Esophagus mucosa (tissue), 1 donor: ENCODE data around the gene GNGT1. TPM values are rescaled to one million over a fixed set of nuclear protein-coding genes. Genes with fewer than 3 reads are reported as not detected.

Experiments
- ATAC-seq: fragments of 200-7000 bp; cut with Tn5 transposase; one replicate; pipeline ENCODE4 v1.9.1; 2020
- total RNA-seq: library from RNA; stranded (reverse); gene quantifications from one replicate; pipeline ENCODE4 v1.2.4, GENCODE V29; 2023
- donor health status: DM: yes; HTN: yes; CAD: no.

Gene GNGT1
- total RNA-seq: 0.08 TPM

DNA sequence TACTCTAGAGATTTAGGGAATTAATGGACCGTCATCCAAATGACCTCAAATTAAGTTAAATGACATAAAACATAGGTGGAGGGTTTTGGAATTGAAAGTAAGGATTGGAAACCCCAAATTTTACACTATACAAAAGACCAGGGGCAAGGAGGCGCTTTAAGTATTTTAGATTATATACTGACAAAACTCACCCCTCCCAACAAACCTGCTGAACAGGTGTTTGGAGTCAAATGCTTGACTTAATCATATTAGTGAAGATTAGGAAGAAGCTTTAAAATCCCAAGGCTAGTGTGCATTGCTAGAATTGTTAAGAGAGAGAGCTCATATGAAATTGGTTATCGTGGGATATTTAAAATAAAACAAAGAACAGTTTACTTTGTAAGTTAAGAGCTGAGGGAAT is at the start of gene GNGT1:
Gene GNGT1, plus strand, starts transcription at position 301 of the 400 bp plus-strand sequence. CDS start 180 bp downstream, outside the sequence.
- no peak for ATAC-seq

DNA sequence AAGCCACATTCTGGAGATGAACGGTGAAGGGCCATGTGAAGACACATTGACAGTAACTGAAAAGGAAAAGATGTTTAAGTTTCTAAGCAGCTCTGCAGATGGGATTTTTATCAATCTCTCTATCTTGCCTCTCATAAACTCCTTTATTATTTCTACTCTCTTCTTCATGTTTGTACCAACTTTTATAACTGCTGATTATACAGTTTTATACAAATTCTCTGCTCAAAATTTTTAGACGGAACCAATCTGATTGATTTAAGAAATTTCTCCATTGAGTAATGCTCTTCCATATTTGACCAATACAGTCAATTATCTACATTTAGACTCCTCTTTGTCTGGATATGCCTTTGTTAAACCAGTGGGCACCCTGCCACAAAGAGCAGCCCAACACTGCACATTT is 47.5 kb upstream of the GNGT1 start:
- ATAC-seq: no peak

DNA sequence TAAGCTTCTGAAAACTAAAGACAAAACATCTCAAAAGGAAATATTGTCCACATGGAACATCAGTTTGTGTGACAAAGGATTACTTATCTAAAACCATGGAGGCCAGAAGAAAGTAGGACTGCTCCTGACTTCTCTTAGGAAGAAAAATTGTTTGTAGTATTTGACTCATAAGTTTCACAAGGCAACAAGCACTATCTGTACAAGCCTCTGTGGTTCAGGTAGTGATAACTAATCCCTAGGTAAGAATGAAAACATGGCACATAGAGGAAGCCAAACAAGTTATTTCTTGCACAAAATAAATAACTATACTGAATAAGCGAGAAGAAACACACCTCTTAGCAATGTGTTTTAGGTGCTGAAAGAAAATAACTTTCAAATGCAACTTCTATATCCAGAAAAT is 46.1 kb upstream of the GNGT1 start:
- ATAC-seq: no peak

DNA sequence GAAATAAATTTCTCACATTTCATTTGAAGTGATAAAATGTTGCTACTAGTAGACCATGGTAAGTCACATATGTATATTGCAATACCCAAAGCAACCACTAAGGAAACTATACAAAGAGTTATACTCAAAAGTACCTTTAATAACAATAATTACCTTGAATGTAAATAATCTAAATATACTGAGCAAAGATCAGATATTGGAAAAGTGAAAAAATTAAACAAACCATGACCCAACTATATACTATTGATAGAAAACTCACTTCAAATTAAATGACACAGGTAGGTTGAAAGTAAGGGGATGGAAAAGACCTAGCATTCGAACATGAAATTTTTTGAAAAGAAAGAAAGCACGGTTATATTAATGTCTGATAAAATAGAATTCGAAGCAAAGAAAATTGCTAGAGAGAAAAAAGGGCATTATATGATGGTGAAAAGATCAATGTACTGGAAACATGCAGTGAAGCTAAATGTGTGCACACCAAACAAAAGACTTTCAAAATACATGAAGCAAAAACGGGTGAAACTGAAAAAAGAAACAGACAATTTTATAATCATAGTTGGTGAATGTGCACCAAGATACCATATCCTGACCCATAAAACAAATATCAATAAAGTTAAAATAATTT is 44.9 kb upstream of the GNGT1 start:
- no peak for ATAC-seq

DNA sequence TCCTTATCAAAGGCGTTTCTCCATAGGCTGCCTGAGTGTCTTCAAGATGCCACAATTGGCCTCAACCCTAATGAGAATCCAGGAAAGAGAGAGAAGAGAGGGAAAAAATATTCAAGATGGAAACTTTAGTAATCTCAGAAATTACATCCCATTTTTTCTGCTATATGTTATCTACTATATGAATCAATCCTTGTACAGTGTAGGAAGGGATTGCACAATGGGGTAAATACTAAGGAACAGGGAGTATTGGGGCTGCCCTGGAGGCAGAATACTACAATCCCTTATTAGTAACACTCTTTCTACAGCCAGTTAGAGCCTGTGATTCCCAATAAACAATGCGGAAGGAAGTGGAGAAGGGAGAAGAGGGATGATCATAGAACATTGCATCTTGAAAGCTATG is 43.7 kb upstream of the GNGT1 start:
- ATAC-seq: no peak

DNA sequence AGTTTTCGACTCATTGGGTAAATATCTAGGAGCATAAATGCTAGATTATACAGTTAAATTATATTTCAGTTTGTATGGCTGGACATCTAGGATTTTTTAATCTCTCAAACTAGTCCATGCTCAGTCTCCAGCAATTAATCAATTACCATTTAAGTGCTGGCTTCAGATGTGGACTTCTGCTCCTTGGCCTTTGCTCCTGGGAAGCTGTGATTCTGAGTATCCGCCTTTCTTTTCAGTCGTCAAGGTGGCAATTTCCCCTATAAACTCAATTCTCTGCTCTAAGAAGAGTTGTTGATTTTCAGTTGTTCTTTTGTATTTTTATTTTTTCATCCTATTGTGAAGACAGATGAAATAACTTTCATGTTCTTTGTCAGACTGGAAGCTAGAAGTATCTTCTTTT is 39.5 kb upstream of the GNGT1 start:
- ATAC-seq: no peak

DNA sequence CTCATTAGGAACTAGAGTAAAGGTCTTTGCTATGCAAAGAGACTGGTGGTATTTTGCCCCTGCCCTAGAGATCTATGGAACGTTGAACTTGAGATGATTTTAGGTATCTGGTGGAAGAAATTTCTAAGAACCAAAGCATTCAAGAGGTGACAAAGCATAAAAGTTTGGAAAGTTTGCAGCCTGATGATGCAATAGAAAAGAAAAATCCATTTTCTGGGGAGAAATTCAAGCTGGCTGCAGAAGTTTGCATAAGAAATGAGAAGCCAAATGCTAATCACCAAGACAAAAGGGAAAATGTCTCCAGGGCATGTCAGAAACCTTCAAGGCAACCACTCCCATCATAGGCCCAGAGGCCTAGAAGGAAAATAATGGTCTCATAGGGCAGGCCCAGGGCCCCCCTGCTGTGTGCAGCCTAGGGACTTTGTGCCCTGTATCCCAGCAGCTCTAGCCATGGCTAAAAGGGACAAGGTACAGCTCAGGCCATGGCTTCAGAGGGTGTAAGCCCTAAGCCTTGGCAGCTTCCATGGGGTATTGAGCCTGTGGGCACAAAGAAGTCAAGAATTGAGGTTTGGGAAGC is 32.3 kb upstream of the GNGT1 start:
- ATAC-seq: no peak

DNA sequence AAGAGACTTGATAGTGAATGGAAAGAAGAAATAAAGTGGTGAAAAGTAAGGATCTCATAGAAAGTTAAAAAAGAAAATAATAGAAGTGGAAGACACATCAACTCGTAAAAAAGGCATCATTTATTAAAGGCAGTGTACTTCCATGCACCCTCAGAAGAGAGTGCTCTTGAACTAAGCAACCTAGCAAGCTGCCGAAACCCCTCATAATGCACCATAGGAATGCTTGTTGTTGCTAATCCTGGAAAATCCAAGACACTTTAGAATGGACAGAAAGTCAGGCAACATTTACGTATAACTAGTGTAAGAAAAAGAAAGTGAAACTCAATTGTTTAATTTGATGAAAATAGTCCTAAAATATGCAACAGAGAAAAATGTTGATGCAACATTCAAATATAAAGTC is 28.6 kb upstream of the GNGT1 start:
- ATAC-seq: no peak

DNA sequence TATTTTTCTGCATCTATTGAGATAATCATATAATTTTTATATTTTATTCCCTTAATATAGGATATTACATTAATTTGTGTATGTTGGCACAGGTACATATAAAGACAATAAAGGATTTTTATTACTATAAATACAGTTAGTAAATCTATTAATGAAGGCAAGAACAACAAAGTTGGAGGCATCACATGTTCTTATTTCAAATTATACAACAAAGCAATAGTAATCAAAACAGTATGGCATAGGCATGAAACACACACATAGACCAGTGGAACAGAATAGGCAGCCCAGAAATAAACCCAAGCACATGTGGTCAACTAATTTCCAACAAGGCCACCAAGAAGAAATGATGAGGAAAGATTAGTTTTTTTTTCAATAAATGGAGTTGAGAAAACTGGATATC is 27.0 kb upstream of the GNGT1 start:
- no peak for ATAC-seq

DNA sequence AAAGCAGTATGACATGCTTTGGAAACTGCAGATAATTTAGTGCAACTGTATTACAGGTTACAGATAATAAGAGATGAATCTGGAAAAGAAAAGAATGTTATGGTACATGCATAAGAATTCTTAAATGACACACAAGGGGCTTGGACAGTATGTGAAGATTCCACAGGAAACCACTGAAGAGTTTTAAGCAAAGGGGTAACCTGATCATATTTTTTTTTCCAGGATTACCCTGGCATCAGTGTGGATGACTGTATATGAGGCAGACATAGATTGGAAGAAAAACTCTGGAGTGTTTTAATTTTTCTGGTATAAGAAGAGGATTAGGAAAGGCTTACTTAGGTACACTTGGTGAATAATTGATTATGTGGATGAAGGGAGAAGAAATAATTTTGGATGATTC is 23.9 kb upstream of the GNGT1 start:
- no peak for ATAC-seq

DNA sequence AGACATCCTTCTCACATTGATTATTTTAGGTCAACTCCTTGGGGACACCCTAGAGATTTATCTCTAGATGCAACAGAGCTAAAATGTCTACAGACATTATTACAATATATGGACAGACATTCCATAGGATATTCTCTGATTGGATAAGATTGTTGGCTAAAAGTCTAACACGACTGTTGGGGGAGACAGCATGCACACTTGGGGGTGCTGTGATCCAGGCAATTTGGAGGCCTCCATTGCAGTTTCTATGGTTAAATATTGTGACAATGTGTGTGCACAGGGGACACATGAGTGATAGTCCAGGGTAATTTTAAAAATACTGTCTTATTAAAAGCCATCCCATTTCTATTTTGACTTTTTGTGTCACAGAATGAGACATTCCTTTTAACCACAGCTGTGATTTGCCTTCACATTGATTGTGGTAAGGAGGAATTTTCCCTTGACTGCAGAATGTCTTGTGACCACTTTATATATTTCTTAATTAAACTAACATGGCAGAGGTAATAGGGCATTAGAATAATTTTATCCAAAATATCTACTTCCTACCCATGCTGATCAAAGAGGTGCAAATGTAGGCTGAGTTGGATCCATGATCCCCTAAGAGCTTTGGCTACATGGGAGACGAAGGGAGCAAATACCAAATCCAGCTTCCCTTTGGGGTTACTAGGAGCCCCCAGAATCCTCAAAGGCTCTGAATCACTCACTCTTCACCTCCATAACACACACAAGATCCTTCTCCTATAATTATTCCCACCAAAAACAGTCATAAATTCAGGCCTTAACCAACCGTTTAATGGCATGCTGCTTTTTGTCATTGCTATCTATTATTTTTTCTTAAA is 23.1 kb upstream of the GNGT1 start:
- ATAC-seq: no peak

DNA sequence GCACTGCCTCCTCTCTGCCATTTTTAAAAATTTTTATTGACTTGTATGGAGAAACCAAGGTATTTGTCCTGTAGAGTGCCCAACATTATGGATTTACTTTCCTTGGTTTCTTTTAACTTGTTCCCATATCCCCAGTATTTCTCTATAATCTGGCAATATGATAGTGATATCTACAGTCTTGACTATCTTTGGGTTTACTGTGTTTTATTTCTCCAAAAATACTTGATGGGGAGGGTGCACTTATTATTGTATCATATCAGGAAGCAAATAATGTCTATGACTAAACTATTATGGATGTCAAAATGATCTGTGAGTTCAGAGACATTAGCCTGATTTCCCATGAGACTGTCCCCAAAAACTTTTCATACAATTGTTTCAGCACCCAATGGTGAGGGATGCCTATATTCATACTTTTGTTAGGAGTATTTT is 22.4 kb upstream of the GNGT1 start:
- ATAC-seq: no peak

DNA sequence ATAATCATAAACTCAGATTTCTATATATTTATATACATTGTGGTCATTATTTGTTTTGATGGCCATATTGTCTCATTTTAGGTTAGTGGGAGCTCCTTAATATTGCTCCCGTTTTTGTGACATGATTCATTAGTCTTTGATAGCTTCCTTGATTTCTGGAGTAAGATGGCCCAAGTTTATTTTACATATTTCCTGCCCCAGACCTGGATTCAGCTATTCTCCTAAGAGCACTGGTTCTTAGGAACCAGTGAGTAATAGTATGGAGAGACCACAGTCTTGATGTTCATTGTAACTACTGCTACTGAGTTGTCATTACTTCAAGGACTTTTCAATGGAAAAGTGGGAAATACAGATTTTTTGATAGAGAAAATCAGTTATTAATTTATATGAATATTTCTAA is 21.8 kb upstream of the GNGT1 start:
- ATAC-seq: no peak

DNA sequence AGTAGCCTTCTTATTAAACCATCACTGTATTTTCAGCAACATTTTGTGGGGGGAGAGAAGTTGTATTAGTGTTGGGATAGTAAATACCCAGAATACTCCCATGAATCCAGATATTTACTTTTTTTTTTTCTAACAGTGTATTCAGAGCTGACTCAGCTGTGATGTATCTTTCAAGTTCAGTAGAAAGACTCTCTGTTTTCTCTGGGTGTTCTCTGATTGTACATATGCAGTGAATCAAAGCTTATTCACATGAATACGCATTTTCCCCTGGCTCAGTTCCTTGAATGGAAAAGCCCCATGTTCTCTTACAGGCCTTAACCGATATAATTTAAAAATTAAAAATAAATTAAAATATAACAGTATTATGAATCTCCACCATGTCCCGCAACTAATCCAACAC is 17.1 kb upstream of the GNGT1 start:
- no peak for ATAC-seq

DNA sequence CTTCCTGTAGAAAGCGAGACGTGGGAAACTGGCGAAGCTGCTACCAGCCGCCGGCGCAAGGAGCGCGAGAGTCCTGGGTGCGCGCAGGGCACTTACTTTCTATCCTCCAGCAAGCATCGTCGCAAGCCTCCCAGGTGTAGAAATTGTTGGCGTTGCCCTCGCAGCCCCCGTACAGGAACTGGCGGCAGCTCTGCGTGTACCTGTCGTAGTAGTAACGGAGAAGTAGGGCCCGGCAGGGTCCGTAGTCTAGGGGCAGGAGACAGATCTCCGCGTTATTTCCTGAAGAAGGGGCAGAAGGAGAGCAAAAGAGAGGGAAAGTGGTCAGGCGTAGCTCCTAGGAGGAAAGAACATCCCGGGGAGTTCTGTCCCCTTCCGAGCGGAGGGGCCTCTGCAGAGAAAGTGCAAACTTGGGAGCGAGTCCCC is 16.3 kb upstream of the GNGT1 start:
- no peak for ATAC-seq

DNA sequence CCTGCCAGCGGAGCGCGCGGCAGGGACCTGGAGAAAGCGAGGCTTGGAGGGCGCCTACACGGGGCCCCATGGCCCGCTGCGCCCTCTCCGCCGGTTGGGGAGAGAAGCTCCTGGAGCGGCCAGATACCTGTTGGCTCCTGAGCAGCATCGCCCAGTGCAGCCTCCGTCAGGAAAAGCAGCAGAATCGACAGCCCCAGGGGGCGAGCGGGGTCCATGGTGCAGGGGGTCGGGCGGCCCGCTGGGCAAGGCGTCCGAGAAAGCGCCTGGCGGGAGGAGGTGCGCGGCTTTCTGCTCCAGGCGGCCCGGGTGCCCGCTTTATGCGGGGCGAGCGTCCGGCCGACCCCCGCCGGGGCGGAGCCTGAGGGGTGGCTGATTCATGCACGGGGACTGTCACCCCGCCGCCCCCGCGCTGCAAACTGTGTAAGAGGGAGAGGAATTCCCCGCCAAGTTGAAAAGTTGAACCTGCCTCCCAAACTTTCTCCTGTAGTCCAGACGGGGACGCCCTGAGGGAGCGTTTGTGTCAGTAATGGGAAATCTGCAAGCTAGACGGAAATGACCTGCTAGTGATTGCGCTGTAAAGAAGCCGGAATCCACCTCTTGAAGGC is 15.8 kb upstream of the GNGT1 start, which contains the start of gene TFPI2:
Gene TFPI2, minus strand, starts transcription at position 290 of the 605 bp plus-strand sequence. Its CDS starts 75 bp downstream, at position 215.
- ATAC-seq: no peak

DNA sequence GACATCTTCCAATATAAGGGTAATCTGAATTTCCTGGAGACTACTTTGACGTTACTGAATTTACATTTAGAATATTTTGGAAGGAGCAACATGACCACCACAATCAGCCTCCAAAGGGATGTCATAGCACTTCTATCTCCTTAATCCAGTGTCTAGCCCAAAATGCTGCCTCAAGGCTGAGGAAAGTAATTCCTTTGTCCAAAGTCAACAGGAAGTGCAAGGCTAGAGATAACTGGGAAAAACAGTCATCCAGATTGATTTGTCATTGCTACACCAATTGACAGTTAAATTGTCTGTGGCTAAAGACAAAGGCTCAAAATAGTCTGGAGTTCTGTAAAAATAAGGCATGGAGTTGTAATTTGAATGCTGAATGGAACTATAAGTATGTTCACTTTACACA is 11.9 kb upstream of the GNGT1 start:
- no peak for ATAC-seq

DNA sequence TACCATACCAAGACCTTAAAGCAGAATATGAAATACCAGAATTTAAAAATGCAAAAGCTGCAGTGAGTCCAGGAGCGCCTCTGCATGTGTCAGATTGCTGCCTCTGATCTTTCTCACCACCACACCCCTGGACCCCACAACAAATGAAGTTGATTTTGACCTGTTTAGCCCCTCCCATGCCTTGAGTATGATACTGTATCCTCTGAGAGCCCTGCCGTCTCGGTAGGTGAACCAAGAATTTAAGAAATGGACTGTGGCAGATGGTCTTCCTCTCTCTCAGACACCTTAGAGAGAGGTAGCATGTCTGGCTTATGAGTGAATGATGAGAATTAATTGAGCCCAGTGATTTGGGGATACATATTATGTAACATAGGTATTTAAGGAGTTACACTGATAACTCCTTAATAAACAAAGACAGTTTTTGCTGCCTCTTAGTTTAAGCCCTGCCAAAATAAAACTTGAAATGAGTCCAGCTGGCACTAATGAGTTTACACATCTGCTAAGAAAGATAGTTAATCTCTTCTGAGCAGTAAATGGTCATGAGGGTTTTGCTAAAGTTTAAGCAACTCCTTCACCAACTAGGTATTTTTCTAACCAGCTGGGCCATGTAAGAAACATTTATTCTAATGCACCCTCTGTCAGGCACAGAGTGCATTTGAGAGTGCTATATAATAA is 11.3 kb upstream of the GNGT1 start:
- ATAC-seq: no peak

DNA sequence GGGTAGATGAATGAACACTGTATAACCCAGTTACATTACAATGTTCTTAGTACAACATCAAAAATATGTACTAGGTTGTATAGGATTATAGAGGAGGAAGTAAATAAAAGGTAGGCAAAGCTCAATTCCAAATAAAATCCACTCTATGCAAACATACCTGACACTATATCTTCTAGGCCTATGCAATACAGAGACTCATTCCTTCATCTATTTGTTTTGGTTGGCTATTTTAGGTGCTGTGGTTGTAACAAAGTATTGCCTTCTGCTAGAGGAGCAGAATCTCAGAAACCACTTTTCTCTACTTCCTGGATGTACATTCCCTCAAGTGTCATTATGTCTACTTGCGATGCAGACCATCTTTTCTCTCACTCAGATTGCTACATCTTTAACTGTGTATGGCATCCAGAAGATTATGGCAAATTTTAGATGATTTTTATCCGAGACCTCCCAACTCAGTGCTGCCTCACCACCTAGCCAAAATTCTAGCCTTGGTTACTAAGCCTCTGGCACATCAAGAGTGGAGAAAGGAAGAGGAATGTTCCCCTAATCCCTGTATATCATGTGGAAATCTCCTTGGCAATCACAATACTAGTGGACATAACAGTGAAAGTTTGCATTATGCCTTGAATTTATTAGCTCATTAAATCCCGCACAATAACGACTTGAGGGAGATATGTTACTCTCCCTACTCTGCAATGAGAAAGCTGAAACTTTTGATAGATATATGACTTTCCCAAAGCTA is 10.3 kb upstream of the GNGT1 start:
- ATAC-seq: no peak

DNA sequence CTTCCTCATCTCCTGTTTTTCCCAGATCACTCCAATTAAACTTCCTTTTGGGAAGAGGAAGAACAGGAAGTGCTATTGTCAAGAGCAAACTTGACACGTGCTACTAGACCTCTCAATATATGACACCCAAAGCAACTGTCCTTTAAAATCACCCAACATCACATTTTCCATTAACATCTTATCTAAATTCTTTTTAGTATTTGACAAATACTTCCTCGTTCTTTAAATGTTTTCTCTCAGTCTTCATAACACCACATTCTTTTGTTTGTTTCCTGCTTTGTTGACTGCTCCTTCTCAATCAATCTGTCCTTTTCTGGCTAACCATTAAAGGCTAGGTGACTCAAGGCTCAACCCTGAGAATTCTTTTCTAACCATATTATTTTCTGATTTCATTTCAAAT is 8.7 kb upstream of the GNGT1 start:
- no peak for ATAC-seq

DNA sequence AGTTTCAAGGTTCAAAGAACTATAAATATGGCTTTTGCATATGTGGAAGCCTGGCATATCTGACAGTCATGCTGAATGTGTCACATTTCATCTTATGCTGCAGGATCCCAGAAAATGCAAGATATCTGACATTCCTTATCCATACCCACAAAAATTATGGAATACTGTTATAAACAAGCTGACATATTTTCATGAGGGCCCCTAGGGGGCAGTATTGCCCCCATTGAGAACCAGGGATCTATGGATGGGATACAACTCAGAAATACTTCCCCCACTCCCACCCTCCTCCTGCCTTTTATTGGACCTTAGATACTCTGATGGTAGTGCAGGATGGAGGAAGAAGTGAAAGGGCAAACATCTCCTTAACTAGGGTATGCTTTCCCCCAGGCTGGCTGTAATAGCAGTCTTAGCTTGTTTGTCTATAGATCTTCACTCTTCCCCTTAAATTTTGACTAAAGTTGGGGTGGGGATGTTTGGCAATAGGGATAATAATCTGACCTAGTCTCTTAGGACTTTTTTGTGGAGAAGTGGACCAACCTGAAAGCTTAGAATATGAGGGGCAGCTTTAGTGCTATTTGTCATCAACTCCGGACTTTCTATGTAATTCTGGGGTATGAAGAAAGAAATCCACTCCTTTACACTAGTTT is 3.5 kb upstream of the GNGT1 start:
- no peak for ATAC-seq
